GM23248 (cell line): ENCODE measurements around the gene OST4. TPM values are rescaled to one million over a fixed set of nuclear protein-coding genes. Genes with fewer than 3 reads are reported as not detected.

Experiments
- DNase-seq: peaks from one replicate; pipeline ENCODE4 v3.0.0-alpha.2; 2015
- H2AFZ ChIP-seq: fragments of 200-600 bp; sonication (generic); 2 replicates; pipeline ENCODE4 v1.6.1; 2016; ENCODE audit warnings: antibody characterized with exemption
- H3F3A ChIP-seq: fragments of 200-600 bp; sonication (generic); 2 replicates; pipeline ENCODE4 v1.6.1; 2016; ENCODE audit warnings: mild to moderate bottlenecking, antibody characterized with exemption, mixed run types; ENCODE audit not compliant: insufficient read depth
- H3K27ac ChIP-seq: fragments of 200-600 bp; sonication (generic); 2 replicates; pipeline ENCODE4 v1.5.1; 2016; ENCODE audit warnings: mild to moderate bottlenecking
- H3K27me3 ChIP-seq: fragments of 200-600 bp; sonication (generic); replicated peaks from 2 replicates; pipeline ENCODE4 v1.6.1; 2016; ENCODE audit warnings: mild to moderate bottlenecking; ENCODE audit not compliant: insufficient read depth
- H3K36me3 ChIP-seq: fragments of 200-600 bp; sonication (generic); 2 replicates; pipeline ENCODE4 v1.6.1; 2016; ENCODE audit warnings: low read depth, mild to moderate bottlenecking
- H3K4me1 ChIP-seq: fragments of 200-600 bp; sonication (generic); 2 replicates; pipeline ENCODE4 v1.6.1; 2016; ENCODE audit warnings: mild to moderate bottlenecking; ENCODE audit not compliant: insufficient read depth
- H3K4me2 ChIP-seq: fragments of 200-600 bp; sonication (generic); one replicate; pipeline ENCODE4 v1.6.1; 2016; ENCODE audit warnings: mild to moderate bottlenecking; ENCODE audit not compliant: unreplicated experiment
- H3K4me3 ChIP-seq: fragments of 200-600 bp; sonication (generic); 2 replicates; pipeline ENCODE4 v1.5.1; 2016; ENCODE audit warnings: mild to moderate bottlenecking
- H3K79me2 ChIP-seq: fragments of 200-600 bp; sonication (generic); 2 replicates; pipeline ENCODE4 v1.6.1; 2016; ENCODE audit warnings: mild to moderate bottlenecking; ENCODE audit not compliant: insufficient read depth
- H3K9ac ChIP-seq: fragments of 200-600 bp; sonication (generic); 2 replicates; pipeline ENCODE4 v1.6.1; 2016; ENCODE audit warnings: mild to moderate bottlenecking
- H3K9me2 ChIP-seq: fragments of 200-600 bp; sonication (generic); 2 replicates; pipeline ENCODE4 v1.6.1; 2016; ENCODE audit warnings: mixed run types, mild to moderate bottlenecking, moderate library complexity; ENCODE audit not compliant: insufficient read depth
- H3K9me3 ChIP-seq: fragments of 200-600 bp; sonication (generic); one replicate; pipeline ENCODE4 v1.6.1; 2017; ENCODE audit warnings: low read depth
- H4K20me1 ChIP-seq: fragments of 200-600 bp; sonication (generic); 2 replicates; pipeline ENCODE4 v1.6.0; 2016; ENCODE audit not compliant: insufficient read depth
- EZH2 ChIP-seq: fragments of 200-600 bp; sonication (generic); IDR thresholded peaks from 2 replicates; pipeline ENCODE4 v1.6.1; 2018; ENCODE audit warnings: antibody characterized with exemption, mild to moderate bottlenecking; ENCODE audit not compliant: insufficient read depth, poor library complexity, severe bottlenecking
- EZH2phosphoT487 ChIP-seq: fragments of 200-600 bp; sonication (generic); IDR thresholded peaks from 2 replicates; pipeline ENCODE4 v1.6.1; 2018; ENCODE audit warnings: antibody characterized with exemption, moderate library complexity, mild to moderate bottlenecking, low read depth; ENCODE audit not compliant: insufficient read depth
- WGBS, 2 experiments: methylation state at CpG; one replicate each; pipeline ENCODE4 v1.1.6; 2015 to 2017; ENCODE audit warnings: low lambda C conversion rate in 2 of 2, low coverage in 1 of 2; ENCODE audit errors: missing lambda C conversion rate in 2 of 2; 5-methylcytosine and 5-hydroxymethylcytosine counted together
- in situ Hi-C: fragments of 300-500 bp; cut with MboI; formaldehyde crosslinking; loops from 2 replicates; pipeline ENCODE4 v1.15.0; 2020
- polyA plus RNA-seq: library from polyadenylated mRNA; unstranded; fragments of >200 nt; fragmentation: Nextera tagmentation; extraction: Ambion mirVana; gene quantifications from 2 replicates; pipeline ENCODE4 v1.2.1, GENCODE V29; 2016
- total RNA-seq: library from RNA; depleted of rRNA; stranded (reverse); fragments of >200 nt; shearing (Covaris generic); gene quantifications from 2 replicates; pipeline ENCODE4 v1.2.3, GENCODE V29; 2014

The OST4 gene
- total and polyA plus RNA-seq, 2 experiments from 2014 or later = 499 to 942 TPM

GRCh38 chr2:27053776-27054175 is 17.7 kb downstream of the OST4 start:
- DNase-seq = no peak
- Histone ChIP-seq H3K4me2 (no peak overlapping the region), H4K20me1 (no peaks in the 10 kb centered on the region), H3F3A (peaks cover 18% of the 10 kb centered on the region), H2AFZ (no peak overlapping the region), H3K9ac (no peak overlapping the region), H3K9me3 (no peaks in the 10 kb centered on the region), H3K4me1 (peaks cover 4% of the 10 kb centered on the region; the same call in 1 of the 2 replicates), H3K27ac (no peak overlapping the region), H3K36me3 (peaks cover 10% of the 10 kb centered on the region; the same call in 1 of the 2 replicates), H3K9me2 (no peaks in the 10 kb centered on the region), H3K79me2 (no peaks in the 10 kb centered on the region), H3K4me3 (no peak overlapping the region), H3K27me3 (no peaks in the 10 kb centered on the region)
- TF ChIP-seq EZH2 (no peak), EZH2phosphoT487 (no peak)
- in situ Hi-C loops = no loop called here
- WGBS, 2 experiments = 90 to 92% methylated on average over 8 of the region's 8 CpGs

GRCh38 chr2:27053321-27053720 is 18.1 kb downstream of the OST4 start:
- H3K79me2 ChIP-seq = no peaks in the 10 kb centered on the region
- H3K4me1 ChIP-seq = peaks cover 4% of the 10 kb centered on the region; the same call in 1 of the 2 replicates
- peaks cover 22% of the 10 kb centered on the region for H3F3A ChIP-seq
- TF ChIP-seq EZH2 (no peak), EZH2phosphoT487 (no peak)
- H4K20me1 ChIP-seq = no peaks in the 10 kb centered on the region
- no peak overlapping the region for H2AFZ ChIP-seq
- WGBS, 2 experiments = 92 to 93% methylated on average over 11 of the region's 11 CpGs
- H3K27me3 ChIP-seq = no peaks in the 10 kb centered on the region
- H3K9me2 ChIP-seq = no peaks in the 10 kb centered on the region
- H3K36me3 ChIP-seq = peaks cover 10% of the 10 kb centered on the region; the same call in 1 of the 2 replicates
- no peaks in the 10 kb centered on the region for H3K9me3 ChIP-seq
- H3K9ac ChIP-seq = no peak overlapping the region
- H3K4me2 ChIP-seq = no peak overlapping the region
- in situ Hi-C loops = no loop called here
- no peak overlapping the region for H3K4me3 ChIP-seq
- no peak overlapping the region for H3K27ac ChIP-seq
- no peak for DNase-seq

- H3K4me2 ChIP-seq = peak overlapping the region; percentile 95
- WGBS, 2 experiments = 3 to 4% methylated on average over 13 to 24 of the region's 24 CpGs
- H3K9ac ChIP-seq = peak overlapping the region; percentile 80
- no peaks in the 10 kb centered on the region for H4K20me1 ChIP-seq
- peaks cover 31% of the 10 kb centered on the region for H3F3A ChIP-seq
- in situ Hi-C loops = no loop called here
- peak overlapping the region; percentile 87 for H3K27ac ChIP-seq
- no peak for TF ChIP-seq EZH2
- TF ChIP-seq EZH2phosphoT487 = no peak
- peak; percentile 60 for DNase-seq
- H3K79me2 ChIP-seq = no peaks in the 10 kb centered on the region
- H2AFZ ChIP-seq = peak overlapping the region; percentile 85
- H3K27me3 ChIP-seq = no peaks in the 10 kb centered on the region
- H3K9me3 ChIP-seq = no peaks in the 10 kb centered on the region
- peaks cover 4% of the 10 kb centered on the region; the same call in 1 of the 2 replicates for H3K4me1 ChIP-seq
- H3K9me2 ChIP-seq = no peaks in the 10 kb centered on the region
- H3K4me3 ChIP-seq = peak overlapping the region; percentile 90
- H3K36me3 ChIP-seq = peaks cover 10% of the 10 kb centered on the region; the same call in 1 of the 2 replicates
Measured at GRCh38 chr2:27051902-27052645, 19.4 kb downstream of the OST4 start.

- WGBS, 2 experiments = 0 to 2% methylated on average over 50 to 61 of the region's 67 CpGs
Measured at GRCh38 chr2:27050996-27051901, 20.2 kb downstream of the OST4 start, which contains the start of gene AGBL5. Gene AGBL5, plus strand, starts transcription at chr2:27051668. Its CDS starts 1,291 bp downstream, at chr2:27052959.

More at GRCh38 chr2:27050996-27051901, 20.2 kb downstream of the OST4 start, which contains the start of gene AGBL5:
- H3K36me3 ChIP-seq = peaks cover 10% of the 10 kb centered on the region; the same call in 1 of the 2 replicates
- no peaks in the 10 kb centered on the region for H4K20me1 ChIP-seq
- H3K9ac ChIP-seq = peak within 1 kb of the TSS; percentile 80
- peak within 1 kb of the TSS; percentile 85 for H2AFZ ChIP-seq
- DNase-seq = peak; percentile 92
- peak within 1 kb of the TSS; percentile 90 for H3K4me3 ChIP-seq
- H3K9me3 ChIP-seq = no peaks in the 10 kb centered on the region
- TF ChIP-seq EZH2phosphoT487 (no peak), EZH2 (no peak)
- peaks cover 31% of the 10 kb centered on the region for H3F3A ChIP-seq
- no peaks in the 10 kb centered on the region for H3K27me3 ChIP-seq
- H3K27ac ChIP-seq = peak within 1 kb of the TSS; percentile 87
- H3K4me2 ChIP-seq = peak within 1 kb of the TSS; percentile 95
- in situ Hi-C loops = no loop called here
- H3K4me1 ChIP-seq = peaks cover 4% of the 10 kb centered on the region; the same call in 1 of the 2 replicates
- no peaks in the 10 kb centered on the region for H3K79me2 ChIP-seq
- H3K9me2 ChIP-seq = no peaks in the 10 kb centered on the region
